ENCODE measurements around the gene HIVEP3.

DNA sequence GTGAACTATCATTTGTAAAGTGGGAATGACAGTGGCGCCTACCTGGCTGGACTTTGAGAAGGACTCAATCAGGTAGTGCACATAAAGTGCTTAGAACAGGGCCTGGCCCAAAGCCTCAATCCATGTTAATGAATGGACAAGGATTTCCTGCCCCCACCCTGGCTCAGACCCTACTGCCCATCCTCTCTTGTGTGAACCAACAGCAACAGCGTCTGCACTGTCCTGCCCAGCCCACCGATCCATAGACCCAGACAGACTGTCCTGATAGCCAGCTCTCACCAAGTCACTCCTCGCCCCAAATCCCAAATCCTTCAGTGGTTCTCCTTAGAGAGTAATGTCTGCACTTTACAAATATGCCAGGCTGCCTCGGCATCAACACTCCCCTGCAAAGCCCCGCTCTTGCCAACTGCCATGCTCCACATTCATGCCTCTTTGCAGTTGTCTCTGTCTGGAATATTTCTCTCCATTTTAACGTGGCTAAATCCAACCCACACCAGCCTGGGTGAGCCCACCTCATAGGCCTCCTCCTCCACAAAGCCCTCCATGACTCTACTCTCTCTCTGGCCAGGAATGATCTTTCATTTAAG lies 276.7 kb downstream of the HIVEP3 start:
- TF ChIP-seq POLR2AphosphoS5 (IDR thresholded peaks at IDR 0.05; ENCODE audit: insufficient read depth in 1 of 2, low read depth in 1 of 2) (no peak), POLR2A (IDR thresholded peaks at IDR 0.05) (no peak), CTCF (IDR thresholded peaks at IDR 0.05) (no peak)
